ENCODE measurements around the gene DYSF. TPM values are rescaled to one million over a fixed set of nuclear protein-coding genes. Genes with fewer than 3 reads are reported as not detected.

Gene DYSF
- total RNA-seq, 4 donors from 2014 or later = 1.7 to 5.0 (median 2.6) TPM

- Histone ChIP-seq H3K4me1 (peaks cover 13% of the 10 kb centered on the region), H3K27ac (no peak overlapping the region), H3K36me3 (no peaks in the 10 kb centered on the region), H3K27me3 (no peaks in the 10 kb centered on the region), H3K9me3 (no peaks in the 10 kb centered on the region), H3K4me3 (no peak overlapping the region)
- WGBS = 84% methylated on average over 10 of the region's 10 CpGs
- DNase-seq (ENCODE audit: low spot score in 2 of 2) = peak in 1 of 2 donors; percentile 7
- no peak for TF ChIP-seq EP300 (IDR thresholded peaks at IDR 0.05)
- TF ChIP-seq POLR2AphosphoS5 (IDR thresholded peaks at IDR 0.05) = no peak
- TF ChIP-seq CTCF (IDR thresholded peaks at IDR 0.05) = no peak
- no peak for TF ChIP-seq POLR2A (IDR thresholded peaks at IDR 0.05)
Measured at GRCh38 chr2:71692621-71693277, 239.4 kb downstream of the DYSF start.

GRCh38 chr2:71693286-71694270 lies 240.2 kb downstream of the DYSF start:
- Histone ChIP-seq H3K4me1 (peaks cover 13% of the 10 kb centered on the region), H3K27ac (no peak overlapping the region), H3K27me3 (no peaks in the 10 kb centered on the region), H3K4me3 (no peak overlapping the region), H3K9me3 (no peaks in the 10 kb centered on the region), H3K36me3 (no peaks in the 10 kb centered on the region)
- TF ChIP-seq POLR2AphosphoS5 (IDR thresholded peaks at IDR 0.05) (no peak), POLR2A (IDR thresholded peaks at IDR 0.05) (no peak), EP300 (IDR thresholded peaks at IDR 0.05) (no peak), CTCF (IDR thresholded peaks at IDR 0.05) (no peak)
- peak in 1 of 2 donors; percentile 42 for DNase-seq (ENCODE audit: low spot score in 2 of 2)
- WGBS = 78% methylated on average over 18 of the region's 19 CpGs

DNA sequence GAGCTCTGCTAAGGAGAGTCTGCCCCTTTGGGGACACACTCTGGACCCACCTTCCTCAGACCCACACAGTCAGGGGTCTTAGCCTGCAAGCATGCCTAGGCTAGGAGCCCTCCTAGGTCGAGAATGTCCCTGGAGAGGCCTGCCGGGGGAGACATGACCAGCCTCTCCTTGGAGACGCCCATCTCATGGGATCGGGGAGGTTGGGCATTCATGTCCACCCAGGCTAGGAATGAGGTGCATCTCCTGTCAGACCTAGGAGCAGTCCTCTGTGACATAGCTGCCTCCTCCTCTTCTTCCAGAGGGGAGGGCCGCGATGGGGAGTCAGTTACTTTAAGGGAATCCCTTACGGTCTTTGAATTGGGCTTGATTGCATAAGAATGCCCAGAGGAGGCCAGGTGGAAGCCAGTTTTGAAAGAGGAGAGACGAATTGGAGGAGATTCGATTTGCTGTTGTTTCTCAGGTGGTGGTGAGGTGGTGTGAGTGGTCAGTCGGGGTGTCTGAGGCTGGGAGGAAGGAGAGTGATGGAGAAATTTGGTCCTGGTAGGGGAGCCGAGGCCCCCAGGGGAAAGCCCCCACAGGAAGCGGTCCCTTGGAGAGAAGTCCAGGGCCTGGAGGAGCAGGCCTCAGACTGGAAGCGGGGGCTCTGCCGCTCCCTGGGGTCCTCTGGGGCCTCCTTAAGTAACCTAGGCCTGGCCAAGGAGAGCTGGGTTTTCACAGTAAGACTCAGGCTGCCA lies 241.3 kb downstream of the DYSF start:
- H3K27ac ChIP-seq = no peak overlapping the region
- no peaks in the 10 kb centered on the region for H3K9me3 ChIP-seq
- 78% methylated on average over 9 of the region's 14 CpGs for WGBS
- H3K36me3 ChIP-seq = no peaks in the 10 kb centered on the region
- peaks cover 13% of the 10 kb centered on the region for H3K4me1 ChIP-seq
- H3K4me3 ChIP-seq = no peak overlapping the region
- TF ChIP-seq POLR2A (IDR thresholded peaks at IDR 0.05) = no peak
- no peak for TF ChIP-seq POLR2AphosphoS5 (IDR thresholded peaks at IDR 0.05)
- TF ChIP-seq CTCF (IDR thresholded peaks at IDR 0.05) = no peak
- no peak for TF ChIP-seq EP300 (IDR thresholded peaks at IDR 0.05)
- H3K27me3 ChIP-seq = no peaks in the 10 kb centered on the region
- peak in 1 of 2 donors; percentile 55 for DNase-seq (ENCODE audit: low spot score in 2 of 2)

GRCh38 chr2:71695235-71696120 lies 242.1 kb downstream of the DYSF start:
- H3K4me1 ChIP-seq = peaks cover 17% of the 10 kb centered on the region
- 82% methylated on average over 7 of the region's 13 CpGs for WGBS
- no peaks in the 10 kb centered on the region for H3K27me3 ChIP-seq
- no peak for TF ChIP-seq CTCF (IDR thresholded peaks at IDR 0.05)
- H3K36me3 ChIP-seq = no peaks in the 10 kb centered on the region
- DNase-seq (ENCODE audit: low spot score in 2 of 2) = peak in 1 of 2 donors; percentile 43
- H3K9me3 ChIP-seq = no peaks in the 10 kb centered on the region
- H3K27ac ChIP-seq = no peak overlapping the region
- H3K4me3 ChIP-seq = no peak overlapping the region
